ENCODE results near the gene MTF2. TPM values are rescaled to one million over a fixed set of nuclear protein-coding genes. Genes with fewer than 3 reads are reported as not detected.

The MTF2 gene
- total and polyA plus RNA-seq, 9 of the 15 experiments (the other 6 are each of a cell fraction or from before 2014, with no cell fraction given) = 29.3 to 124 (median 57.7) TPM

GRCh38 chr1:93114391-93114790 lies 35.3 kb downstream of the MTF2 start:
- H3K4me3 ChIP-seq = no peak overlapping the region
- DNase-seq (ENCODE audit: extremely low read depth in 1 of 4, low spot score in 3 of 4) (no peak), ATAC-seq (no peak), FAIRE-seq (no peak)
- intact Hi-C loops (cut with micrococcal nuclease) = no loop called here
- 0 out of 5 replicates have a peak, but pooled peaks cover 0 to 5% of the 10 kb centered on the region in 2 experiments for H3K4me1 ChIP-seq (replicated peaks in 1 of 2; ENCODE audit: control insufficient read depth in 2 of 2, insufficient read depth in 2 of 2, low read length in 2 of 2)
- CTCF ChIA-PET (ENCODE audit: low intra/inter-chr PET ratio) = no interaction called here
- H3K36me3 ChIP-seq (ENCODE audit: control insufficient read depth, insufficient read depth, low read length) = peaks cover 76% of the 10 kb centered on the region
- no peaks in the 10 kb centered on the region for H3K9me1 ChIP-seq (ENCODE audit: control insufficient read depth, insufficient read depth, low read length)
- no peak overlapping the region for H3K9ac ChIP-seq (ENCODE audit: insufficient read depth in 1 of 2, low read depth in 2 of 2, low read length in 2 of 2)
- H3K27ac ChIP-seq (ENCODE audit: extremely low read depth, low read depth, low read length) = no peak overlapping the region
- H3K4me2 ChIP-seq (ENCODE audit: insufficient read depth, low read length) = no peak overlapping the region
- H2AFZ ChIP-seq (ENCODE audit: low read depth, low read length) = no peak overlapping the region
- no TSS peak for BruUV-seq (replicated peaks)
- POLR2A ChIA-PET = no interaction called here
- no peaks in the 10 kb centered on the region for H3K27me3 ChIP-seq (ENCODE audit: control insufficient read depth in 2 of 2, insufficient read depth in 2 of 2, low read length in 2 of 2)
- H3K9me3 ChIP-seq (replicated peaks; ENCODE audit: control insufficient read depth, insufficient read depth, low read depth, low read length) = no peaks in the 10 kb centered on the region
- H3K79me2 ChIP-seq (ENCODE audit: control insufficient read depth, insufficient read depth, low read length) = peaks cover 47% of the 10 kb centered on the region
- in situ Hi-C loops (cut with MboI) = no loop called here
- H4K20me1 ChIP-seq (replicated peaks; ENCODE audit: control insufficient read depth, insufficient read depth, low read length) = no peaks in the 10 kb centered on the region
- 100% methylated on average over 2 of the region's 2 CpGs for WGBS (ENCODE audit: insufficient coverage, low coverage, missing lambda C conversion rate)
- TF ChIP-seq SREBF2 (CRISPR knock-in tag; IDR thresholded peaks at IDR 0.05) (no peak), CTCFL (IDR thresholded peaks at IDR 0.05; ENCODE audit: borderline replicate concordance, insufficient read depth, low read depth, low read length, poor library complexity, severe bottlenecking) (no peak), GABPB2 (CRISPR knock-in tag; conservative IDR thresholded peaks at IDR 0.05) (no peak), KHSRP (IDR thresholded peaks at IDR 0.05) (no peak), BHLHE40 (IDR thresholded peaks at IDR 0.05; ENCODE audit: low read length) (no peak), PTRF (tag; IDR thresholded peaks at IDR 0.05) (no peak), HNRNPL (IDR thresholded peaks at IDR 0.05; ENCODE audit: low read depth, low read length) (no peak), EHMT2 (IDR thresholded peaks at IDR 0.05) (no peak), ZNF717 (CRISPR knock-in tag; IDR thresholded peaks at IDR 0.05) (no peak), TAF9B (IDR thresholded peaks at IDR 0.05; ENCODE audit: partially characterized antibody) (no peak), REST (IDR thresholded peaks at IDR 0.05; ENCODE audit: borderline replicate concordance) (no peak), REST (CRISPR knock-in tag; IDR thresholded peaks at IDR 0.05; ENCODE audit: low read depth) (no peak), ZNF12 (CRISPR knock-in tag; IDR thresholded peaks at IDR 0.05) (no peak)

All from K562 (cell line).